Measurements from ENCODE around the gene LMAN1.
A peak's percentile ranks its signal among the peaks of the same experiment; 100 is the strongest.

LMAN1 gene

GRCh38 chr18:59372975-59373374, 13.9 kb upstream of the LMAN1 start:
- DNase-seq (ENCODE audit: low read depth), result no peak

GRCh38 chr18:59360381-59360780, 1.3 kb upstream of the LMAN1 start:
- DNase-seq (ENCODE audit: low read depth), result no peak
- no peak overlapping the region for H3K4me3 ChIP-seq (ENCODE audit: low read depth, low read length)

More at GRCh38 chr18:59372975-59373374, 13.9 kb upstream of the LMAN1 start:
- no peak overlapping the region for H3K4me3 ChIP-seq (ENCODE audit: low read depth, low read length)

- no peak for DNase-seq (ENCODE audit: low read depth)
- H3K4me3 ChIP-seq (ENCODE audit: low read depth, low read length), result peak overlapping the region; percentile 92
Observed at GRCh38 chr18:59359576-59359952, 499 bp upstream of the LMAN1 start.

GRCh38 chr18:59358414-59358711, 702 bp downstream of the LMAN1 start:
- H3K4me3 ChIP-seq (ENCODE audit: low read depth, low read length), result peak overlapping the region; percentile 92
- peak; percentile 54 for DNase-seq (ENCODE audit: low read depth)

GRCh38 chr18:59357928-59358327, 1.1 kb downstream of the LMAN1 start:
- peak overlapping the region; percentile 92 for H3K4me3 ChIP-seq (ENCODE audit: low read depth, low read length)
- DNase-seq (ENCODE audit: low read depth), result peak; percentile 36

- DNase-seq (ENCODE audit: low read depth), result no peak
- H3K4me3 ChIP-seq (ENCODE audit: low read depth, low read length), result no peak overlapping the region
Observed at GRCh38 chr18:59354731-59355130, 4.3 kb downstream of the LMAN1 start.

- DNase-seq (ENCODE audit: low read depth), result no peak
- H3K4me3 ChIP-seq (ENCODE audit: low read depth, low read length), result no peak overlapping the region
Observed at GRCh38 chr18:59353079-59353680, 5.9 kb downstream of the LMAN1 start.

GRCh38 chr18:59352250-59352855, 6.7 kb downstream of the LMAN1 start:
- H3K4me3 ChIP-seq (ENCODE audit: low read depth, low read length), result no peak overlapping the region
- DNase-seq (ENCODE audit: low read depth), result no peak

GRCh38 chr18:59345556-59345955, 13.5 kb downstream of the LMAN1 start:
- DNase-seq (ENCODE audit: low read depth), result no peak
- no peak overlapping the region for H3K4me3 ChIP-seq (ENCODE audit: low read depth, low read length)

- no peak overlapping the region for H3K4me3 ChIP-seq (ENCODE audit: low read depth, low read length)
- no peak for DNase-seq (ENCODE audit: low read depth)
Observed at GRCh38 chr18:59344996-59345395, 14.1 kb downstream of the LMAN1 start.

GRCh38 chr18:59343926-59344325, 15.1 kb downstream of the LMAN1 start:
- DNase-seq (ENCODE audit: low read depth), result no peak
- H3K4me3 ChIP-seq (ENCODE audit: low read depth, low read length), result no peak overlapping the region

- DNase-seq (ENCODE audit: low read depth), result no peak
- H3K4me3 ChIP-seq (ENCODE audit: low read depth, low read length), result no peak overlapping the region
Observed at GRCh38 chr18:59340817-59341216, 18.2 kb downstream of the LMAN1 start.

- H3K4me3 ChIP-seq (ENCODE audit: low read depth, low read length), result no peak overlapping the region
- no peak for DNase-seq (ENCODE audit: low read depth)
Observed at GRCh38 chr18:59340312-59340711, 18.8 kb downstream of the LMAN1 start.

GRCh38 chr18:59332986-59333385, 26.1 kb downstream of the LMAN1 start:
- no peak overlapping the region for H3K4me3 ChIP-seq (ENCODE audit: low read depth, low read length)
- DNase-seq (ENCODE audit: low read depth), result no peak

- no peak for DNase-seq (ENCODE audit: low read depth)
- H3K4me3 ChIP-seq (ENCODE audit: low read depth, low read length), result no peak overlapping the region
Observed at GRCh38 chr18:59328683-59329082, 30.4 kb downstream of the LMAN1 start.

- no peak for DNase-seq (ENCODE audit: low read depth)
- H3K4me3 ChIP-seq (ENCODE audit: low read depth, low read length), result no peak overlapping the region
Observed at GRCh38 chr18:59325965-59326364, 33.1 kb downstream of the LMAN1 start.

GRCh38 chr18:59324623-59324971, 34.5 kb downstream of the LMAN1 start:
- DNase-seq (ENCODE audit: low read depth), result no peak

GRCh38 chr18:59323931-59324622, 35.0 kb downstream of the LMAN1 start:
- DNase-seq (ENCODE audit: low read depth), result no peak
- H3K4me3 ChIP-seq (ENCODE audit: low read depth, low read length), result no peak overlapping the region

More at GRCh38 chr18:59324623-59324971, 34.5 kb downstream of the LMAN1 start:
- H3K4me3 ChIP-seq (ENCODE audit: low read depth, low read length), result no peak overlapping the region

GRCh38 chr18:59318460-59319050, 40.5 kb downstream of the LMAN1 start, which contains the start of gene CPLX4:
TSS of gene CPLX4 (minus strand) at chr18:59318649. CDS start at chr18:59318462, 187 bp downstream.
- no peak within 1 kb of the TSS for H3K4me3 ChIP-seq (ENCODE audit: low read depth, low read length)
- no peak for DNase-seq (ENCODE audit: low read depth)

GRCh38 chr18:59311631-59312030, 47.4 kb downstream of the LMAN1 start:
- no peak for DNase-seq (ENCODE audit: low read depth)

GRCh38 chr18:59308938-59309260, 50.2 kb downstream of the LMAN1 start:
- peak overlapping the region; percentile 35 for H3K4me3 ChIP-seq (ENCODE audit: low read depth, low read length)

More at GRCh38 chr18:59311631-59312030, 47.4 kb downstream of the LMAN1 start:
- H3K4me3 ChIP-seq (ENCODE audit: low read depth, low read length), result no peak overlapping the region

More at GRCh38 chr18:59308938-59309260, 50.2 kb downstream of the LMAN1 start:
- no peak for DNase-seq (ENCODE audit: low read depth)
